ENCODE measurements around the gene AP1B1. TPM values are rescaled to one million over a fixed set of nuclear protein-coding genes. Genes with fewer than 3 reads are reported as not detected.

AP1B1 gene
- total RNA-seq, 2 experiments from 2014 or later = 56.6 to 59.9 TPM

- no peak overlapping the region for H3K27ac Mint-ChIP-seq
- H3K4me1 Mint-ChIP-seq = no peaks in the 10 kb centered on the region
- peaks cover 40% of the 10 kb centered on the region for H3K36me3 Mint-ChIP-seq (ENCODE audit: low read depth)
- DNase-seq (no peak), ATAC-seq (no peak)
- H3K9me3 Mint-ChIP-seq (ENCODE audit: low read depth) = no peaks in the 10 kb centered on the region
- POLR2A ChIA-PET = no interaction called here
- intact Hi-C loops (cut with DNase I, micrococcal nuclease) = no loop called here
- CTCF ChIA-PET = no interaction called here
- H3K4me3 Mint-ChIP-seq = no peak overlapping the region
- no peaks in the 10 kb centered on the region for H3K27me3 Mint-ChIP-seq
These were observed 48.8 kb downstream of the AP1B1 start for GRCh38 chr22:29339381-29340235.

- CTCF ChIA-PET = no interaction called here
- no peak for DNase-seq
These were observed 50.0 kb downstream of the AP1B1 start for GRCh38 chr22:29338398-29338797.

GRCh38 chr22:29337631-29338284 lies 50.6 kb downstream of the AP1B1 start:
- intact Hi-C loops (cut with DNase I, micrococcal nuclease) = no loop called here
- Mint-ChIP-seq H3K9me3 (ENCODE audit: low read depth) (no peaks in the 10 kb centered on the region), H3K4me3 (no peak overlapping the region), H3K36me3 (ENCODE audit: low read depth) (peaks cover 32% of the 10 kb centered on the region), H3K27me3 (no peaks in the 10 kb centered on the region), H3K4me1 (no peaks in the 10 kb centered on the region), H3K27ac (no peak overlapping the region)
- POLR2A ChIA-PET = no interaction called here
- no peak for DNase-seq
- no peak for ATAC-seq
- CTCF ChIA-PET = no interaction called here

More at GRCh38 chr22:29338398-29338797, 50.0 kb downstream of the AP1B1 start:
- no peak overlapping the region for H3K4me3 Mint-ChIP-seq
- H3K4me1 Mint-ChIP-seq = no peaks in the 10 kb centered on the region
- ATAC-seq = no peak
- H3K27me3 Mint-ChIP-seq = no peaks in the 10 kb centered on the region
- H3K36me3 Mint-ChIP-seq (ENCODE audit: low read depth) = peaks cover 33% of the 10 kb centered on the region
- H3K27ac Mint-ChIP-seq = no peak overlapping the region
- intact Hi-C loops (cut with DNase I, micrococcal nuclease) = no loop called here
- H3K9me3 Mint-ChIP-seq (ENCODE audit: low read depth) = no peaks in the 10 kb centered on the region
- POLR2A ChIA-PET = no interaction called here

GRCh38 chr22:29336751-29337490 lies 51.4 kb downstream of the AP1B1 start:
- no peak overlapping the region for H3K4me3 Mint-ChIP-seq
- H3K27ac Mint-ChIP-seq = no peak overlapping the region
- ATAC-seq (no peak), DNase-seq (no peak)
- H3K27me3 Mint-ChIP-seq = no peaks in the 10 kb centered on the region
- ChIA-PET CTCF (interaction anchor here (0.6 kb wide), 1 partner anchor 407 kb away, joined by 3 read pairs; no protein-coding TSS in a partner anchor), POLR2A (no interaction called here)
- intact Hi-C loops (cut with DNase I, micrococcal nuclease) = no loop called here
- peaks cover 32% of the 10 kb centered on the region for H3K36me3 Mint-ChIP-seq (ENCODE audit: low read depth)
- H3K9me3 Mint-ChIP-seq (ENCODE audit: low read depth) = no peaks in the 10 kb centered on the region
- H3K4me1 Mint-ChIP-seq = no peaks in the 10 kb centered on the region

- POLR2A ChIA-PET = no interaction called here
- Mint-ChIP-seq H3K27me3 (no peaks in the 10 kb centered on the region), H3K4me3 (no peak overlapping the region), H3K9me3 (ENCODE audit: low read depth) (no peaks in the 10 kb centered on the region), H3K4me1 (no peaks in the 10 kb centered on the region), H3K36me3 (ENCODE audit: low read depth) (peaks cover 29% of the 10 kb centered on the region), H3K27ac (no peak overlapping the region)
- DNase-seq (no peak), ATAC-seq (no peak)
- intact Hi-C loops (cut with DNase I, micrococcal nuclease) = no loop called here
- CTCF ChIA-PET = interaction anchor here (0.6 kb wide), 1 partner anchor 90 kb away, joined by 3 read pairs; no protein-coding TSS in a partner anchor
These were observed 52.7 kb downstream of the AP1B1 start for GRCh38 chr22:29335656-29336055.

- ChIA-PET CTCF (no interaction called here), POLR2A (no interaction called here)
- H3K36me3 Mint-ChIP-seq (ENCODE audit: low read depth) = peaks cover 26% of the 10 kb centered on the region
- no peaks in the 10 kb centered on the region for H3K4me1 Mint-ChIP-seq
- no peak for DNase-seq
- no peaks in the 10 kb centered on the region for H3K9me3 Mint-ChIP-seq (ENCODE audit: low read depth)
- no peaks in the 10 kb centered on the region for H3K27me3 Mint-ChIP-seq
- intact Hi-C loops (cut with DNase I, micrococcal nuclease) = no loop called here
- ATAC-seq = no peak
- H3K4me3 Mint-ChIP-seq = no peak overlapping the region
- no peak overlapping the region for H3K27ac Mint-ChIP-seq
These were observed 53.5 kb downstream of the AP1B1 start for GRCh38 chr22:29334696-29335344.

- H3K36me3 Mint-ChIP-seq (ENCODE audit: low read depth) = peaks cover 23% of the 10 kb centered on the region
- CTCF ChIA-PET = no interaction called here
- DNase-seq (no peak), ATAC-seq (no peak)
- no peaks in the 10 kb centered on the region for H3K27me3 Mint-ChIP-seq
- no peaks in the 10 kb centered on the region for H3K4me1 Mint-ChIP-seq
- intact Hi-C loops (cut with DNase I, micrococcal nuclease) = no loop called here
- POLR2A ChIA-PET = no interaction called here
- H3K27ac Mint-ChIP-seq = no peak overlapping the region
- H3K4me3 Mint-ChIP-seq = no peak overlapping the region
- no peaks in the 10 kb centered on the region for H3K9me3 Mint-ChIP-seq (ENCODE audit: low read depth)
These were observed 54.2 kb downstream of the AP1B1 start for GRCh38 chr22:29334148-29334547.

GRCh38 chr22:29332886-29333496 lies 55.4 kb downstream of the AP1B1 start:
- H3K4me1 Mint-ChIP-seq = no peaks in the 10 kb centered on the region
- intact Hi-C loops (cut with DNase I, micrococcal nuclease) = no loop called here
- H3K36me3 Mint-ChIP-seq (ENCODE audit: low read depth) = peaks cover 16% of the 10 kb centered on the region
- no peak overlapping the region for H3K4me3 Mint-ChIP-seq
- CTCF ChIA-PET = no interaction called here
- H3K27ac Mint-ChIP-seq = no peak overlapping the region
- no peaks in the 10 kb centered on the region for H3K27me3 Mint-ChIP-seq
- no peaks in the 10 kb centered on the region for H3K9me3 Mint-ChIP-seq (ENCODE audit: low read depth)
- DNase-seq (no peak), ATAC-seq (no peak)
- POLR2A ChIA-PET = no interaction called here

- no peaks in the 10 kb centered on the region for H3K27me3 Mint-ChIP-seq
- no peak overlapping the region for H3K27ac Mint-ChIP-seq
- ATAC-seq (no peak), DNase-seq (no peak)
- ChIA-PET POLR2A (no interaction called here), CTCF (interaction anchor here (0.7 kb wide), 1 partner anchor 328 kb away, joined by 3 read pairs; no protein-coding TSS in a partner anchor)
- no peak overlapping the region for H3K4me3 Mint-ChIP-seq
- peaks cover 16% of the 10 kb centered on the region for H3K36me3 Mint-ChIP-seq (ENCODE audit: low read depth)
- H3K9me3 Mint-ChIP-seq (ENCODE audit: low read depth) = no peaks in the 10 kb centered on the region
- intact Hi-C loops (cut with DNase I, micrococcal nuclease) = no loop called here
- no peaks in the 10 kb centered on the region for H3K4me1 Mint-ChIP-seq
These were observed 56.6 kb downstream of the AP1B1 start for GRCh38 chr22:29331658-29332300.

GRCh38 chr22:29331213-29331612 lies 57.2 kb downstream of the AP1B1 start:
- peaks cover 14% of the 10 kb centered on the region for H3K36me3 Mint-ChIP-seq (ENCODE audit: low read depth)
- H3K27ac Mint-ChIP-seq = no peak overlapping the region
- H3K27me3 Mint-ChIP-seq = no peaks in the 10 kb centered on the region
- intact Hi-C loops (cut with DNase I, micrococcal nuclease) = no loop called here
- POLR2A ChIA-PET = no interaction called here
- ATAC-seq (no peak), DNase-seq (no peak)
- no peak overlapping the region for H3K4me3 Mint-ChIP-seq
- no peaks in the 10 kb centered on the region for H3K4me1 Mint-ChIP-seq
- CTCF ChIA-PET = interaction anchor here (0.7 kb wide), 1 partner anchor 328 kb away, joined by 3 read pairs; no protein-coding TSS in a partner anchor
- H3K9me3 Mint-ChIP-seq (ENCODE audit: low read depth) = no peaks in the 10 kb centered on the region

GRCh38 chr22:29330753-29331152 lies 57.6 kb downstream of the AP1B1 start:
- CTCF ChIA-PET = interaction anchor here (1.0 kb wide), 1 partner anchor 22 kb away, joined by 3 read pairs; no protein-coding TSS in a partner anchor
- H3K4me3 Mint-ChIP-seq = no peak overlapping the region
- DNase-seq (no peak), ATAC-seq (no peak)
- no peaks in the 10 kb centered on the region for H3K27me3 Mint-ChIP-seq
- POLR2A ChIA-PET = no interaction called here
- H3K27ac Mint-ChIP-seq = no peak overlapping the region
- intact Hi-C loops (cut with DNase I, micrococcal nuclease) = no loop called here
- no peaks in the 10 kb centered on the region for H3K9me3 Mint-ChIP-seq (ENCODE audit: low read depth)
- no peaks in the 10 kb centered on the region for H3K4me1 Mint-ChIP-seq
- H3K36me3 Mint-ChIP-seq (ENCODE audit: low read depth) = peaks cover 10% of the 10 kb centered on the region

Data from activated CD4-positive, alpha-beta T cell treated with anti-CD3 and anti-CD28 coated beads for 36 hours (primary cell).